H1 (cell line): ENCODE data around the gene CUX1. TPM values are rescaled to one million over a fixed set of nuclear protein-coding genes. Genes with fewer than 3 reads are reported as not detected.
"Not testable (repeated sequence)": the region's sequence is repeated elsewhere in the genome, so short reads cannot be mapped to it uniquely, and the experiment has no call there.

ENCODE experiments used
- CTCF ChIA-PET: fragments of 300-600 bp; sonication (Branson Sonifier 250); formaldehyde crosslinking; loops from one replicate; lab custom pipeline; 2021; ENCODE audit not compliant: partially characterized antibody; lab: Charles Lee
- POLR2A ChIA-PET: fragments of 300-600 bp; sonication (Branson Sonifier 250); formaldehyde crosslinking; loops from one replicate; lab custom pipeline; 2021; ENCODE audit warnings: inconsistent platforms; ENCODE audit not compliant: partially characterized antibody; lab: Charles Lee
- DNase-seq, 2 experiments: peaks; one replicate each; pipeline versions ENCODE4 v3.0.0 to v3.0.0-alpha.2; 2010 to 2022; ENCODE audit warnings: low spot score in 2 of 2, low read depth in 1 of 2, mixed read lengths in 1 of 2
- FAIRE-seq: peaks from 2 replicates; lab custom pipeline; 2011; peaks lifted over from hg19 to GRCh38; lab: Jason Lieb, UNC
- H2AFZ ChIP-seq: 2 replicates; pipeline ENCODE4 v1.8.1; 2012; ENCODE audit warnings: low read length, inconsistent platforms
- H2AK5ac ChIP-seq: 2 replicates; pipeline ENCODE4 v1.6.1; 2013; ENCODE audit warnings: low read depth, low read length
- H2BK120ac ChIP-seq: replicated peaks from 2 replicates; pipeline ENCODE3; 2013; ENCODE audit warnings: low read depth, low read length, inconsistent platforms
- H2BK12ac ChIP-seq: 2 replicates; pipeline ENCODE4 v1.6.1; 2013; ENCODE audit warnings: low read depth, low read length
- H2BK15ac ChIP-seq: 2 replicates; pipeline ENCODE4 v1.6.1; 2013; ENCODE audit warnings: low read length
- H2BK20ac ChIP-seq: 2 replicates; pipeline ENCODE4 v1.6.1; 2013; ENCODE audit warnings: low read length
- H2BK5ac ChIP-seq: 2 replicates; pipeline ENCODE4 v1.6.1; 2013; ENCODE audit warnings: low read depth, low read length
- H3K14ac ChIP-seq: 2 replicates; pipeline ENCODE4 v1.6.1; 2013; ENCODE audit warnings: inconsistent platforms; ENCODE audit not compliant: insufficient read length
- H3K18ac ChIP-seq: 2 replicates; pipeline ENCODE4 v1.6.1; 2013; ENCODE audit warnings: low read length; ENCODE audit errors: extremely low read depth
- H3K23ac ChIP-seq: 2 replicates; pipeline ENCODE4 v1.6.1; 2013; ENCODE audit warnings: inconsistent platforms; ENCODE audit not compliant: insufficient read length
- H3K23me2 ChIP-seq: 2 replicates; pipeline ENCODE4 v1.6.1; 2013; ENCODE audit warnings: low read depth, low read length
- H3K27ac ChIP-seq: 2 replicates; pipeline ENCODE4 v1.6.1; 2011; ENCODE audit warnings: low read depth, low read length, inconsistent platforms
- H3K27me3 ChIP-seq, 4 experiments: replicated peaks in 1 of 4; 1 replicate in 1 of 4; 2 replicates in 3 of 4; pipeline versions ENCODE4 v1.6.1 to v1.8.1; 2011 to 2013; ENCODE audit warnings: low read length in 3 of 4, mild to moderate bottlenecking in 3 of 4, inconsistent platforms in 2 of 4, mixed read lengths in 2 of 4, moderate library complexity in 1 of 4; ENCODE audit not compliant: control insufficient read depth in 3 of 4, insufficient read depth in 3 of 4; ENCODE audit errors: extremely low read depth in 1 of 4
- H3K36me3 ChIP-seq, 4 experiments: 2 replicates each; pipeline versions ENCODE4 v1.6.1 to v1.8.1; 2011 to 2013; ENCODE audit warnings: mild to moderate bottlenecking in 4 of 4, low read length in 3 of 4, moderate library complexity in 2 of 4, control low read depth in 1 of 4, inconsistent platforms in 1 of 4; ENCODE audit not compliant: insufficient read depth in 4 of 4, control insufficient read depth in 2 of 4
- H3K4ac ChIP-seq: replicated peaks from 2 replicates; pipeline ENCODE3; 2013; ENCODE audit warnings: low read length, low read depth, mixed read lengths, inconsistent platforms; ENCODE audit not compliant: insufficient read length
- H3K4me1 ChIP-seq, 4 experiments: replicated peaks in 1 of 4; 1 replicate in 1 of 4; 2 replicates in 3 of 4; pipeline versions ENCODE4 v1.6.1 to v1.8.1; 2011 to 2013; ENCODE audit warnings: low read length in 3 of 4, inconsistent platforms in 2 of 4, mixed read lengths in 1 of 4; ENCODE audit not compliant: insufficient read depth in 4 of 4, control insufficient read depth in 3 of 4
- H3K4me2 ChIP-seq, 2 experiments: 2 replicates each; pipeline versions ENCODE4 v1.6.1 to v1.8.1; 2011 to 2013; ENCODE audit warnings: low read depth in 2 of 2, low read length in 2 of 2, control low read depth in 1 of 2, inconsistent platforms in 1 of 2, mild to moderate bottlenecking in 1 of 2; ENCODE audit not compliant: insufficient read depth in 1 of 2
- H3K4me3 ChIP-seq, 4 experiments: fragments of 200-600, 300-600 bp in 1 of 4; sonication (generic), shearing (Covaris generic), sonication (Bioruptor Twin) in 1 of 4; 2 replicates each; pipeline versions ENCODE4 v1.5.1 to v1.8.1; 2011 to 2016; ENCODE audit warnings: low read length in 4 of 4, low read depth in 3 of 4, control low read depth in 2 of 4, inconsistent platforms in 2 of 4, mild to moderate bottlenecking in 2 of 4, mixed read lengths in 1 of 4, moderate library complexity in 1 of 4; ENCODE audit not compliant: insufficient read depth in 2 of 4; ENCODE audit errors: extremely low read depth in 1 of 4
- H3K56ac ChIP-seq: replicated peaks from 2 replicates; pipeline ENCODE3; 2013; ENCODE audit warnings: low read depth, mild to moderate bottlenecking, mixed read lengths, low read length, inconsistent platforms; ENCODE audit not compliant: insufficient read length
- H3K79me1 ChIP-seq: 2 replicates; pipeline ENCODE4 v1.6.1; 2013; ENCODE audit warnings: low read depth, low read length, control low read depth
- H3K79me2 ChIP-seq, 2 experiments: 2 replicates each; pipeline versions ENCODE4 v1.6.1 to v1.8.1; 2012 to 2013; ENCODE audit warnings: low read length in 2 of 2, mild to moderate bottlenecking in 2 of 2, inconsistent platforms in 1 of 2; ENCODE audit not compliant: insufficient read depth in 2 of 2, control insufficient read depth in 1 of 2
- H3K9ac ChIP-seq, 4 experiments: replicated peaks in 1 of 4; 1 replicate in 1 of 4; 2 replicates in 3 of 4; pipeline versions ENCODE4 v1.6.1 to v1.8.1; 2011 to 2013; ENCODE audit warnings: low read depth in 3 of 4, low read length in 3 of 4, control low read depth in 2 of 4, mild to moderate bottlenecking in 2 of 4, moderate library complexity in 2 of 4, inconsistent platforms in 1 of 4; ENCODE audit errors: extremely low read depth in 1 of 4
- H3K9me3 ChIP-seq, 2 experiments: 2 replicates each; pipeline versions ENCODE4 v1.6.1 to v1.8.1; 2012 to 2013; ENCODE audit warnings: mild to moderate bottlenecking in 2 of 2, moderate library complexity in 2 of 2, control low read depth in 1 of 2, inconsistent platforms in 1 of 2, low read depth in 1 of 2, low read length in 1 of 2, mixed read lengths in 1 of 2; ENCODE audit not compliant: insufficient read depth in 2 of 2
- H4K20me1 ChIP-seq, 2 experiments: replicated peaks in 1 of 2; 2 replicates each; pipeline versions ENCODE3 to v1.8.1; 2011 to 2013; ENCODE audit warnings: inconsistent platforms in 2 of 2, low read length in 2 of 2, mild to moderate bottlenecking in 1 of 2; ENCODE audit not compliant: insufficient read depth in 2 of 2, control insufficient read depth in 1 of 2
- H4K5ac ChIP-seq: 2 replicates; pipeline ENCODE4 v1.6.1; 2013; ENCODE audit warnings: low read length, low read depth, mixed read lengths, inconsistent platforms; ENCODE audit not compliant: insufficient read length
- H4K8ac ChIP-seq: 2 replicates; pipeline ENCODE4 v1.8.0; 2013; ENCODE audit warnings: mild to moderate bottlenecking, moderate library complexity, low read length, inconsistent platforms; ENCODE audit not compliant: insufficient read depth; ENCODE audit errors: extremely low read depth
- H4K91ac ChIP-seq: replicated peaks from 2 replicates; pipeline ENCODE3; 2013; ENCODE audit warnings: low read length, mixed read lengths, inconsistent platforms; ENCODE audit not compliant: insufficient read length
- WGBS, 2 experiments: shearing (Covaris generic) in 1 of 2; methylation state at CpG; one replicate each; pipeline versions ENCODE4 v1.1.6 to v1.1.7; 2013 to 2015; ENCODE audit warnings: low lambda C conversion rate in 2 of 2, mixed read lengths in 2 of 2, inconsistent platforms in 1 of 2, low coverage in 1 of 2, missing lambda C conversion rate in 1 of 2; ENCODE audit not compliant: insufficient replicate concordance in 2 of 2, insufficient coverage in 1 of 2, insufficient read length in 1 of 2; ENCODE audit errors: extremely low coverage in 1 of 2, missing lambda C conversion rate in 1 of 2; 5-methylcytosine and 5-hydroxymethylcytosine counted together
- microRNA-seq, 2 experiments: library from miRNA; unstranded; fragments of <30 nt; microRNA quantifications; one replicate each; pipeline versions ENCODE4 to v1.2.0, GENCODE V29; 2016 to 2020; ENCODE audit warnings: borderline microRNAs expressed in 2 of 2, borderline number of aligned reads in 2 of 2, borderline replicate concordance in 1 of 2
- polyA plus RNA-seq, 7 experiments: library from polyadenylated mRNA; depleted of rRNA in 3 of 7; stranded (reverse) in 5 of 7; unstranded in 2 of 7; fragments of >200 nt in 5 of 7; fragments of 200-250 nt in 2 of 7; gene quantifications; 1 replicate in 5 of 7; 2 replicates in 1 of 7; 4 replicates in 1 of 7; pipeline versions ENCODE4 v1.2.1 to v1.2.3, GENCODE V29; 2011 to 2013; ENCODE audit warnings: missing spikeins in 2 of 7, mixed read lengths in 2 of 7
- small RNA-seq: library from polyadenylated mRNA; stranded (forward); fragments of <200 nt; extraction: miRNeasy Mini kit (QIAGEN cat#:217004); gene quantifications from one replicate; pipeline ENCODE3, GENCODE V24; 2013; ENCODE audit not compliant: insufficient read depth
- total RNA-seq: library from RNA; stranded (reverse); fragmentation: NEBNext Ultra II Directional; extraction: Animal tissue kit (Norgen Biotek cat#: 25700); gene quantifications from 2 replicates; pipeline ENCODE4 v1.2.1, GENCODE V29; 2021

Gene CUX1
- total and polyA plus RNA-seq, 2 of the 8 experiments (the other 6 are each of a cell fraction or from before 2014, with no cell fraction given), result 21.6 to 65.9 TPM

DNA sequence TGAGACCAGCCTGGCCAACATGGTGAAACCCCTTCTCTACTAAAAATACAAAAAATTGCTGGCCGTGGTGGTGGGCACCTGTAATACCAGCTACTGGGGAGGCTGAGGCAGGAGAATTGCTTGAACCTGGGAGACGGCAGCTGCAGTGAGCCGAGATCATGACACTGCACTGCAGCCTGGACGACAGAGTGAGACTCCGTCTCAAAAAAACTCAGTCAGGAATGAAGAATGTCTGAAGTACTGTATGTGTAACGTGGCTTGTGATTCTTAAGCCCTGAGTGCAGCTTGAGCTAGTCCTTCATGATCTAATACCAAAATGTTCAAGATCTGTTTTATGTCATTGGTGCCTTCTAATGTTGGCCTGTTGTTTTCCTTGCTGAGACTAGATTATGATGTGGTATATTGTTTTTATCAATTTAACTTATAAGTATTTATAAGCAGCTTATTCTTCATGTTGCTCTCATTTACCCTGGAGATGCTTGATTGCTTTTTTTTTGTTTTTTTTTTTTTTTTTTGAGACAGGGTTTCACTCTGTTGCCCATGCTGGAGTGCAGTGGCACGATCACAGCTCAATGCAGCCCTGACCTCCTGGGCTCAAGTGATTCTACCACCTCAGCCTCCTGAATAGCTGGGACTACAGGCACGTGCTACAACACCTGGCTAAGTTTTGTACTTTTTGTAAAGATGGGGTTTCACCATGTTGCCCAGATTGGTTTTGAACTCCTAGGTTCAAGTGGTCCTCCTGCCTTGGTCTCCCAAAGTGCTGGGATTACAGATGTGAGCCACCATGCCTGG is 513.4 kb downstream of the CUX1 start:
- H3K4ac ChIP-seq, H4K20me1 ChIP-seq, H3K9ac ChIP-seq, POLR2A ChIA-PET, H3K56ac ChIP-seq, H3K14ac ChIP-seq, H2BK15ac ChIP-seq, H2BK12ac ChIP-seq, H2AK5ac ChIP-seq, H2BK5ac ChIP-seq, H3K18ac ChIP-seq, H3K36me3 ChIP-seq, H4K8ac ChIP-seq, H4K91ac ChIP-seq, H4K5ac ChIP-seq, H3K27ac ChIP-seq, H3K27me3 ChIP-seq, FAIRE-seq, H3K4me1 ChIP-seq, H2AFZ ChIP-seq, H3K4me3 ChIP-seq, H3K9me3 ChIP-seq, H3K23me2 ChIP-seq, H3K79me1 ChIP-seq, H3K79me2 ChIP-seq, H3K23ac ChIP-seq, H2BK120ac ChIP-seq, H2BK20ac ChIP-seq, H3K4me2 ChIP-seq: not testable (repeated sequence)
- CTCF ChIA-PET, result interaction anchor here (0.6 to 2.4 kb wide), 5 partner anchors 12 to 729 kb away, joined by 3 to 10 read pairs (median 3); no protein-coding TSS in a partner anchor
- DNase-seq, result peak in 1 of 2 experiments; percentile 28
- WGBS, 2 experiments, result 94% methylated on average over 8 of the region's 8 CpGs; no CpG with 5 or more reads in 1 of the 2 experiments

Small RNA genes lying within 50 kb of the gene (microRNA-seq; reads per million reads assigned to microRNA genes)
- gene MIR4285, result 0 reads per million in 2 experiments

Small RNA genes lying within 50 kb of the gene (small RNA-seq; reads per million reads assigned to genes)
- gene AC005086.2, result not detected
- gene AC005086.3, result not detected
- not detected for gene AC005086.4
- gene AC005088.1, result not detected
- gene MIR4285, result not detected
- not detected for gene RF00554

Other genes starting within 250 kb of the CUX1 start
- gene MYL10, start 188.3 kb upstream of the CUX1 start, total RNA-seq, result 0.44 TPM in 1 of 2 replicates, not detected in the other
- 0.18 and 0.20 TPM in 2 replicates for gene MYL10, start 188.3 kb upstream of the CUX1 start, polyA plus RNA-seq (2011; rRNA removed)